A673 (cell line): ENCODE measurements around the gene MAN2B1. TPM values are rescaled to one million over a fixed set of nuclear protein-coding genes. Genes with fewer than 3 reads are reported as not detected.

Experiments used
- BruUV-seq: library from RNA; stranded (reverse); fragments of 400-500 nt; replicated peaks from 2 replicates; lab custom pipeline; 2021; lab: Mats Ljungman, UMichigan
- CTCF ChIA-PET: fragments of 300-600 bp; sonication (Branson Sonifier 250); formaldehyde crosslinking; loops from one replicate; lab custom pipeline; 2022; ENCODE audit warnings: antibody characterized with exemption; lab: Charles Lee
- POLR2A ChIA-PET: fragments of 300-600 bp; sonication (Branson Sonifier 250); formaldehyde crosslinking; loops from one replicate; lab custom pipeline; 2022; ENCODE audit warnings: antibody characterized with exemption; ENCODE audit not compliant: low non-redundant PET; lab: Charles Lee
- DNase-seq: peaks from one replicate; pipeline ENCODE4 v3.0.0-alpha.2; 2015; ENCODE audit warnings: low spot score
- H3K27ac ChIP-seq: fragments of 200-600 bp; sonication (generic); 2 replicates; pipeline ENCODE4 v1.5.1; 2016; ENCODE audit warnings: mixed run types, low read depth, mild to moderate bottlenecking, mixed read lengths, antibody characterized with exemption, low read length; ENCODE audit not compliant: poor library complexity, severe bottlenecking
- H3K27me3 ChIP-seq: fragments of 200-600 bp; sonication (generic); replicated peaks from 2 replicates; pipeline ENCODE4 v1.6.1; 2017; ENCODE audit warnings: mixed run types, low read depth, mild to moderate bottlenecking, mixed read lengths, antibody characterized with exemption, low read length; ENCODE audit not compliant: insufficient read depth, poor library complexity
- H3K36me3 ChIP-seq: fragments of 200-600 bp; sonication (generic); 2 replicates; pipeline ENCODE4 v1.6.1; 2016; ENCODE audit warnings: mixed run types, mild to moderate bottlenecking, mixed read lengths, antibody characterized with exemption, low read length; ENCODE audit not compliant: insufficient read depth, poor library complexity, severe bottlenecking
- H3K4me1 ChIP-seq: fragments of 200-600 bp; sonication (generic); 2 replicates; pipeline ENCODE4 v1.6.1; 2017; ENCODE audit warnings: mixed run types, mild to moderate bottlenecking, mixed read lengths, antibody characterized with exemption, low read length; ENCODE audit not compliant: insufficient read depth, poor library complexity, severe bottlenecking
- H3K4me3 ChIP-seq: fragments of 200-600 bp; sonication (generic); 2 replicates; pipeline ENCODE4 v1.5.1; 2016; ENCODE audit warnings: low read depth, mixed run types, mild to moderate bottlenecking, mixed read lengths, low read length; ENCODE audit not compliant: poor library complexity, severe bottlenecking
- H3K9me3 ChIP-seq: fragments of 200-600 bp; sonication (generic); 2 replicates; pipeline ENCODE4 v1.6.1; 2016; ENCODE audit warnings: mixed run types, low read depth, mild to moderate bottlenecking, mixed read lengths, antibody characterized with exemption, low read length; ENCODE audit not compliant: poor library complexity, severe bottlenecking
- CTCF ChIP-seq: fragments of 300-800, 200-600 bp; sonication (generic); conservative IDR thresholded peaks from 2 replicates; pipeline ENCODE4 v1.5.1; 2017; ENCODE audit warnings: low read depth, mild to moderate bottlenecking, antibody characterized with exemption, low read length, moderate library complexity, mixed read lengths
- EZH2 ChIP-seq: fragments of 200-600 bp; sonication (generic); IDR thresholded peaks from 2 replicates; pipeline ENCODE4 v1.6.1; 2017; ENCODE audit warnings: borderline replicate concordance, low read depth, mild to moderate bottlenecking, mixed read lengths, antibody characterized with exemption, low read length; ENCODE audit not compliant: poor library complexity, severe bottlenecking
- intact Hi-C: fragments of 100-400 bp; cut with micrococcal nuclease; formaldehyde crosslinking; loops from one replicate; pipeline ENCODE4 v1.10.0; 2022; ENCODE audit not compliant: unreplicated experiment
- total RNA-seq: library from RNA; stranded (reverse); gene quantifications from 2 replicates; pipeline ENCODE4 v1.2.3, GENCODE V29; 2021

The MAN2B1 gene
- total RNA-seq, 1 experiment from 2014 or later: 64.4 TPM

DNA sequence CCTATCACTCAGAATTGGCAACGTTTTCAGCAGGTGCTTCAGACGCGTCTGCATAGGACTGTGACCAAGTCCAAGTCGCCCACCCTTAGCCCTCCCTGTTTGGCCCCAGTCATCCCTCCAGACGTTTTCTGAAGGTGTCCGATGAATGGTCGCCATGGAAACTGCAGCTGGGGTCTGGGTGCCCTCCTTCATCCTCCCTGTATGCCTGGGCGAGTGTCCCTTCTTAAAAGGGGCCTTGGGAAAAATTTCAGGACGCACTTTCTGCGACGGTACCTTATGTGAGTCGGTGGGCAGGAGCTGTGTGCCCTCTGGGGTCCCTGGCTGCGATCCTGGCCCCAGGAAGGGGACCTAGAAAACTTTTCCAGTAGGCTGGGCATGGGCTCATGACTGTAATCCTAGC is 25.1 kb downstream of the MAN2B1 start:
- Histone ChIP-seq H3K9me3 (no peaks in the 10 kb centered on the region), H3K4me3 (no peak overlapping the region), H3K36me3 (no peaks in the 10 kb centered on the region), H3K4me1 (no peaks in the 10 kb centered on the region), H3K27me3 (no peaks in the 10 kb centered on the region), H3K27ac (no peak overlapping the region)
- ChIA-PET CTCF (no interaction called here), POLR2A (interaction anchor here (0.6 kb wide), 1 partner anchor 11 kb away, joined by 7 read pairs; no protein-coding TSS in a partner anchor)
- TF ChIP-seq EZH2: no peak
- TF ChIP-seq CTCF: no peak
- no TSS peak for BruUV-seq
- intact Hi-C loops: loop anchor here (10.0 kb wide), 1 partner anchor 757 kb away; the partner anchor contains the start of gene ZNF69
- no peak for DNase-seq

- no peaks in the 10 kb centered on the region for H3K4me1 ChIP-seq
- BruUV-seq: no TSS peak
- H3K4me3 ChIP-seq: no peak overlapping the region
- peak; percentile 87 for DNase-seq
- ChIA-PET CTCF (interaction anchor here (0.5 to 1.1 kb wide), 5 partner anchors 9 to 243 kb away, joined by 3 to 6 read pairs (median 4); partner anchors contain the start of genes MAN2B1 and WDR83), POLR2A (no interaction called here)
- intact Hi-C loops: loop anchor here (10.0 kb wide), 1 partner anchor 755 kb away; the partner anchor contains the start of gene ZNF69
- TF ChIP-seq CTCF (peak; percentile 93), EZH2 (no peak)
- no peaks in the 10 kb centered on the region for H3K9me3 ChIP-seq
- no peaks in the 10 kb centered on the region for H3K27me3 ChIP-seq
- no peaks in the 10 kb centered on the region for H3K36me3 ChIP-seq
- no peak overlapping the region for H3K27ac ChIP-seq
Measured at GRCh38 chr19:12639901-12640613, 26.5 kb downstream of the MAN2B1 start.

DNA sequence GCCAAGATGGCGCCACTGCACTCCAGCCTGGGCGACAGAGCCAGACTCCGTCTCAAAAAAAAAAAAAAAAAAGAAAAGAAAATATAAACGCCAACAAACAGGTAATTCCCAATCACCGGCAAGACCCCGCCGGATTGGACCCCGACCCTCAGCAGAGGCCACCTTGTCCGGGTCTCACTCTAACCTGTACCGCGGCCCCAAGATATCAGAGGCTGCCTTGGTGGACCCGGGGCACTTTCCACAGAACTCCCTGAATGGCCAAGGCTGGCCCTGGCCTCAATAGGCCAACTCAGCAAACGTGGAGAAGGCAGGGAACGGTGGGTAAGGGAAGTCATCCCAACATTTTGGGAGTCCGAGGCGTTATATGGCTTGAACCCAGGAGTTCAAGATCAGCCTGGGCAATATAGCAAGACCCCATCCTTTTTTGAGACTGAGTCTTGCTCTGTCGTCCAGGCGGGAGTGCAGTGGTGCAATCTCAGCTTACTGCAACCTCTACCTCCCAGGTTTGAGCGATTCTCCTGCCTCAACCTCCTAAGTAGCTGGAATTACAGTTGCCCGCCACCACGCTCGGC is 27.8 kb downstream of the MAN2B1 start:
- H3K27ac ChIP-seq: no peak overlapping the region
- ChIA-PET CTCF (no interaction called here), POLR2A (no interaction called here)
- DNase-seq: no peak
- no peaks in the 10 kb centered on the region for H3K4me1 ChIP-seq
- no peaks in the 10 kb centered on the region for H3K9me3 ChIP-seq
- H3K4me3 ChIP-seq: no peak overlapping the region
- intact Hi-C loops: no loop called here
- no peaks in the 10 kb centered on the region for H3K27me3 ChIP-seq
- TF ChIP-seq EZH2: no peak
- no peak for TF ChIP-seq CTCF
- BruUV-seq: no TSS peak
- H3K36me3 ChIP-seq: no peaks in the 10 kb centered on the region
